ENCODE data around the gene GATA3.

DNA sequence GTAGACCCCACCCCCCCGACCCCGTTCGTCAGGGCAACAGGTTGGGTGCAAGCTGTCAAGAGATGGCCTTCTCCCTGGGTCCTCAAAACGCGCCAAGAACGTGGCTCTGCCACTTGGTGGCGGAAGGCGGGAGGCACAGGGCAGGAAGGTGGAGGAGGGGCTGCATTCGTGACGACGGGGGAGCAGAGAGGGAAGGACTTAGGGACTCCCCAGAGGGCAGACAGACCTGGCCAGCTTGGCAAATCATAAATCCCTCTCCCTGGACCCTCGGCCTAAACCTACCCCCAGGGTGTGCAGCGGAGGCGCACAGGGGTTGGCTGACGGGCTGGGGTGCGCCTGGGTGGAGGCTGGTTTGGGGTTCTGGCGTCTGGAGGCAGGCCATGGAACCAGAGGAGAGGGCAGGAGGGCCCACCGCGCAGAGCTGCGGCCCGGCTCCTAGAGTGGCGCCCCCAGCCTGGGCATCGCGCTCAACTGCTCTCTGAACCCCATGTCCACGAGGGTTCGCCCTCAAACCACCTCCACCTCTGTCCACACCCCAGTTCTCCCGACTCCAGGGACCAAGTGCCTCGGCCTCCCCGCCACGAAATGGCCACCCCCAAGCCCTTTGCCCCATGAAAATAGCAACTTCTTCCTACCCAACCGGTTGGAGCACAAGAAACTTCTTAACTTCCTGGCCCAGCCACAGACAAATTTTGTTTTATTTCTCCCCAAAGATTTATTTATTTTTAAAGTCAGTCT is 10.8 kb upstream of the GATA3 start:
- no peak for TF ChIP-seq GATA2 (IDR thresholded peaks at IDR 0.05; ENCODE audit: low read depth, low read length)
- no peak for TF ChIP-seq GATA3 (IDR thresholded peaks at IDR 0.05; ENCODE audit: low read depth, low read length)
